GM19467 (cell line): ENCODE results near the gene KCND2.

Experiments used
- ATAC-seq: cut with Tn5 transposase; IDR thresholded peaks from one replicate; pipeline ENCODE4 v1.9.1; 2021; ENCODE audit warnings: mild to moderate bottlenecking, moderate library complexity; ENCODE audit not compliant: unreplicated experiment

KCND2 gene

DNA sequence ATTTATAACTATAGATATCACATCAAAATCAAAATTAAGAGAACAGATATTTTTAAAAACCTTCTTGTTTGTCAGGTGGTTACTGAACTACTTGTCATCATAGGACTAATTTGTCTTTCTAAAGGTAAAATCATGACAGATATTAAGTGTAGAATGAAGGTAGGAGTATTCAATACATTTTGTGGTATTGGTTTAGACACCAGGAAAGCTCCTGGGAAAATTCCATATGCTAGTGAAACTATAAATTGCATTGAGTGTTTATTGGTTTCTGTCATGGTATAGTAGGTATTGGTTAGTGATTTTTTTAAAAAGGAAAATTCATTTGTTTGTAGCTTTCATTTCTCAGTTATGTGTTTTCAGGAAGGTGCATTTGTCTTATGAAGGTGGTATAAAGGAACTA lies 132.7 kb downstream of the KCND2 start:
- no peak for ATAC-seq

DNA sequence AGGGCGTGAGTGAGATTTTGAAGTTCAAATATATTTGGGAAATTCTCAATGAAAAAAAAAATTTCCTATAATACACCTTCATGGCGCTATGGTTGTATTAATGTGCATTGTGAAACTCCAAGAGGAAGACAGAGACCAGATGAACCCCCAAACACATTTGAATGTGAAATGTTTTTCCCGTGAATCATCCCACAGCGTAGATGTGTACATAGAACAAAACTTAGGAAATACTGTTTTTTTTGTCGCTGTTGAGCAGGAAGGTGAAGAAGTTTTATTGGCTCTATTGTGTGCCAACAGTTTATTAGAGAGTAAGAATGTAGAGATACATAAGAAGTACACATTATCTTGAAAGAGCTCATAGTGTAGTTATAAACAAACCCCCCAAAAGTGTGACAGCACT lies 134.0 kb downstream of the KCND2 start:
- ATAC-seq, result no peak

GRCh38 chr7:120412139-120413050 lies 139.4 kb downstream of the KCND2 start:
- peak; percentile 68 for ATAC-seq

GRCh38 chr7:120413164-120413563 lies 140.2 kb downstream of the KCND2 start:
- no peak for ATAC-seq

DNA sequence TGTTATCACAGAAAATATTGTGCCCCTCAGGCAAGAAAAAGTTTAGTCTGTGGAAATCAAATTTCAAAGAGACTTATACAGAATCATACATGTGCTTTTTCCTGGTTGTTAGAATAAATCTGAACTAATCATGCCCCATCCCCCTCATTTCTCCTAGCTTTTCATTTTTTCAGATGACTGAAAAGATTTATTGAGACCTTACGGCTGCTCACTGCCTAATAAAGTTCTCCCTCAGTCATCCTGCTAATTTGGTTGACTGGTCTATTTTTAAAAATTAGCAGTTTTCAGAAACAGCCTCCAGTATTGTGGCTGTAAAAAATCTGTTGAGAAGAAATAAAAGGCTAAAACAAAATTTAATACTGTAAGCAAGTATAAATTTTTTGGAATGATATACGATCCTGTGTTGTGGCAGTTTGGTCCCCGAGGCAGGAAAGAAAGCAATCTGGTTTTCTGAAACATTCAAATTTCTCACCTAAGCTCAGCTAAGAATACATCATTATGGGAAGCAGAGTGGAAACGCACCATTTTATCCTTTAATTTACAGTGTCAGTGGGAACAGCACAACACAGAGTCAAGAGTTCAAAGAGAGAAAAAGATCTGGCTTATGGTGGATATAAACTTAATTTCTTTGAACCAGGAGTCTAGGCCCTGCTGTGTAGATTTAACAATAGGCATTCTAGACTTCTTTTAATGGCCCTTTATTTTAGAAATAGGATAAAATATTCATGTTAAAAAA lies 144.4 kb downstream of the KCND2 start:
- no peak for ATAC-seq

DNA sequence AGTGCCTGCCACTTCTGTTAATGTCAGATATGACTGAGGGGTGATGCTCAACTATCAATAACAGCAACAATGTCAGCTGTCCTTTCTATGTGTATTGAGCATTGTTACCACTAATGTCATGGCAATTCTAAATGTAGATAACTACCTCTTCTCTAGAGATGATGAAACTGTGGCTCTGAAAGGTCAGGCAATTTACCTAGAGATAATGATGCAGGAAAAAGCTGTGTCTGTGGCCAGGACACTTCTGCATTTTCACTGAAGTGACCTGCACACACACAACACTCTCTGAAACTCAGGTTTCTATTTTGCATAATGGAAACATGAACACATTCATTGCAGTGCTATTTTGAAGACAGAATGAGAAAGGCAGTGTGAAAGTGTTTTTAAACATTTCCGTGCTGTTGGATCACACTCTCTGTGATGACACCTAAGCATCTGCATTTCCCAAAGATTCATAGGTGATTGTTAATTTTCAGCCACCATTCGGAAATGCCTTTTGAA lies 148.2 kb downstream of the KCND2 start:
- peak; percentile 94 for ATAC-seq

GRCh38 chr7:120431016-120431415 lies 158.0 kb downstream of the KCND2 start:
- no peak for ATAC-seq

DNA sequence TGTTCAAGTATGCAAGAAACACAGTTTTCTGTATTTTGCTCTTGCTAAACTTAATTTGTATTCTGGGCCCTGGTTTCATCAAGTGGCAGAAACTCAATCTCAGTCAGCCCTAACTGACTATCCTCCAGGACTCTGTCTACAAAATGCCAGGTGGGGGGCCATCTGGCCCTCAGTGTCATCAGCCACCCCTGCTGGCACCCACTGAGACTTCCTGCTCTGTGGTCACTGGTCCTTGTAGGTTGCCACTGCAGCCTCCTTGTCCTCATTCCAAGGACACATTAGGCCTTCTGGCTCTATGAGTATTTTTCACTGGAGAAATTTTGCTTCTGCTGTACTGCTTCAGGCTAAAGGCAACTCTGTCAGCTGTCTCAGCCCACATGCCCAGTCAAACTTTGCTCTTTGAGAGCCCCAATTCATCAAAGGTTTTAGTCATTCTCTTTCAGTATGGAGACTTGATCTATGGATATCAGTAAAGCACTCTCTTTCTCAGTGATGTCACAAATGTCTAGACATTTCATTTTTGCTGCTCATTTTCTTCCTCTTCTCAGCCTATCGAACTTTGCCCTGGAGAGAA lies 163.6 kb downstream of the KCND2 start:
- ATAC-seq, result no peak

GRCh38 chr7:120441850-120442249 lies 168.9 kb downstream of the KCND2 start:
- ATAC-seq, result peak; percentile 94

- no peak for ATAC-seq
Observed at GRCh38 chr7:120442838-120443237, 169.9 kb downstream of the KCND2 start.

DNA sequence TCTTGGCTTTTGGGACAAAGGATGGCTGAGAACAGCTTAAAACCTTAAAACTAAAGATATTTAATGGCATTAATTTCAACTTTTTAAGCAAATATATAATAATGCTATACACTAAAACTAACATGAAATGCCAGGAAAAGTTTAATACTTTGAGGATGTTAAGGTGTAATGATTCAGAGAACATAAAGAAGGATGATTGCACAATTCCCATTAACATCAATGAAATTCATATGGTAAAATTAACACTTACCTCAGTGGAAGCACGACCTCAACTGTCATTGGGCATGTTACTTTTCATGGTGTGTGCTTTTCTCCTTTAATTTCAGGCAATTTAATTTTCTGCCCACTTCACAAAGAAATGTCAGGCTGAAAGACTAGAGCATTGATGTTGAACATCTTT lies 171.7 kb downstream of the KCND2 start:
- ATAC-seq, result no peak

DNA sequence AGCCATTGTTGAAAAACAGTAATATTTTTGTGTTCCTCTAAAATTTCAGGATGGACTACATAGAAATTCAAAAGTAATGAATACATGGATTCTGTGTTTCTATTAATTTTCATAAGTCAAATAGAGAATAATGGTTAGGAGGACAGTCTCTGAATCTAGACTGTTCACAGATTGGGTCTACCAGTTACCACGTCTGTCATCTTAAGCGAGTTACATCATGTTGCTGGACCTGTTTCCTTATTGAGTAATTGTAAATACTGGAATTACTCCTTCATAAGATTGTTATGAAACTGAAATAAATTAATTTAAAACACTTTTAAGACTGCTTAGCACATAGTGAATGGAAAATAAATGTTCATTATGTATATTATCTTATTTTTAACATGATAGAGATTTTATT lies 172.3 kb downstream of the KCND2 start:
- ATAC-seq, result no peak

GRCh38 chr7:120452665-120453064 lies 179.7 kb downstream of the KCND2 start:
- ATAC-seq, result no peak

- no peak for ATAC-seq
Observed at GRCh38 chr7:120456699-120457098, 183.7 kb downstream of the KCND2 start.

DNA sequence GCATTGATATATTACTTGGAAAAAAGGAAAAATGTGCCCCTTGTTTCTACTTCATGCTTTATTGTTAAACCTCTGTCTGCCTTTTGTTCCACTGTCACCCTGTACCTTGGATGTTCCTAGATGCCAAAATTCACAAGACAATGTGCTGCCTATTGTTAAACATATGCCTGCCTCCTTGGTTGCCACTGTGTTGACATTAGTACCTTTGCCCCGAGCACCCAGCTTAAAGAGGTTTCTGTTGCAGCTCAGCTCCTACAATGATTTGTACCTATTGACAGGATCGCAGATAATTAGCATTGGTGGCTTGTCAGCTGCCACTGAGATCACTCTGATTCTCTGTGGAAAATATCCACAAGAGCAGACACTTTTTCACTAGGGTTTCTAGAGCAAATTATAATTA lies 188.0 kb downstream of the KCND2 start:
- no peak for ATAC-seq

GRCh38 chr7:120462991-120463390 lies 190.0 kb downstream of the KCND2 start:
- no peak for ATAC-seq

GRCh38 chr7:120464104-120464503 lies 191.1 kb downstream of the KCND2 start:
- ATAC-seq, result no peak

- no peak for ATAC-seq
Observed at GRCh38 chr7:120467676-120468075, 194.7 kb downstream of the KCND2 start.

- ATAC-seq, result no peak
Observed at GRCh38 chr7:120468611-120469010, 195.6 kb downstream of the KCND2 start.

DNA sequence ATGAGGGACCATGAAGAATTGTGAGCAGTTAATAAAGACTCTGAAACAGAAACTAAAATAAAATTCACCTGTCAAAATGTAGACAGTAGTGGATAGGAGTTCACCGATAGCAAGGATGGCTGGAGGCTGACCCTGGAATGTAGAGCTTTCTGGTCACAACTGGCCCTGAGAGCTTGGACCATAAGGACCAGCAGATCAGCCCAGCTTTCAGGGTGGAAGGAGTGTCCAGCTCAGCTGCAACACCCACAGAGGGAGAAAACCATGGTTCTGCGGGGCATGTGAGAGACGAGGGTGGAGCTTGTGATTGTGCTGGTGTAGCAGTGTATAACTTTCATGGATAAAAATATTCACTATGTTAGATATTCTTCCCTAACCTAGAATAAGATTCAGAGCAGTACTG lies 199.9 kb downstream of the KCND2 start:
- no peak for ATAC-seq

- ATAC-seq, result no peak
Observed at GRCh38 chr7:120473352-120473751, 200.4 kb downstream of the KCND2 start.

GRCh38 chr7:120475994-120476393 lies 203.0 kb downstream of the KCND2 start:
- peak; percentile 55 for ATAC-seq
